DND-41 (cell line): Measurements from ENCODE around the gene KPTN.

Experiments used
- EZH2 ChIP-seq: IDR thresholded peaks from 3 replicates; pipeline ENCODE4 v1.6.1; 2012; ENCODE audit warnings: borderline replicate concordance, low read depth, mild to moderate bottlenecking, moderate library complexity, low read length, inconsistent platforms; ENCODE audit not compliant: severe bottlenecking
- TF ChIP-seq, protein P1 (sequence below): IDR thresholded peaks from 2 replicates; pipeline ENCODE4 v1.5.1; 2012; ENCODE audit warnings: borderline replicate concordance, low read length, moderate library complexity, mild to moderate bottlenecking; ENCODE audit not compliant: poor library complexity, severe bottlenecking; ENCODE audit errors: extremely low read depth

DNA sequence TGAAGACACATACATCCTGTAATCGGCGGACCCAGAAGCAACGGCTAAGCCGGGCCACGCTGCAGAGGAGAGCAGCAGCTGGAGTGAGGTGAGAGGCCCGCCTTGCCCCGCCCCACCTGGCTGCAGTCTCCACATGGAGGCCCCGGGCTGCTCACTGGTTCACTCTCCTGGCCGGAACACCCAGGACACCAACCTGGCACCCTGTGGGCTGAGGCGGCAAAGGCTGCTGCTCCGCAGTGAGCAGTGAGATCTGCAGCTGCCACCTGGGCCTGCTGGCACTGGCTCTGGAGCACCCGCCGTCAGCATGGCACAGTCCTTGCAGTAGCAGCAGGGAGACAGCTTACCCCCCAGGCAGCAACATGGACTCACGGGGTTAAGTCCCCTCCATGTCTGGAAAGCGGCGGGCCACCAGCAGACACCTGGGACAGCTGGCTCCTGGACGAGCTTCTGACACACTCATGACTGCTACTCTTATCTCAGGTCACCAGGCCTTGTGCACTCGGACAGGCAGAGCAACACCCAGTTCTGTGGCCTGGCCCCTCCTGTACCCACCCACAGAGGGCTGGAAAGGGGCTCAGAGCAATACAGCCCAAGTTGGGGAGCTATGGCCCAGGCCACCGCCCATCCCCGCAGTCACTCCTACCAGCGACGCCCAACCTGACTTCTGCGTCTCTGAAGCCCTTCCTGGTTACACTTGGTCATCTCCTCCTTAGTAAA, 13.2 kb upstream of the KPTN start:
- TF ChIP-seq, protein P1, sequence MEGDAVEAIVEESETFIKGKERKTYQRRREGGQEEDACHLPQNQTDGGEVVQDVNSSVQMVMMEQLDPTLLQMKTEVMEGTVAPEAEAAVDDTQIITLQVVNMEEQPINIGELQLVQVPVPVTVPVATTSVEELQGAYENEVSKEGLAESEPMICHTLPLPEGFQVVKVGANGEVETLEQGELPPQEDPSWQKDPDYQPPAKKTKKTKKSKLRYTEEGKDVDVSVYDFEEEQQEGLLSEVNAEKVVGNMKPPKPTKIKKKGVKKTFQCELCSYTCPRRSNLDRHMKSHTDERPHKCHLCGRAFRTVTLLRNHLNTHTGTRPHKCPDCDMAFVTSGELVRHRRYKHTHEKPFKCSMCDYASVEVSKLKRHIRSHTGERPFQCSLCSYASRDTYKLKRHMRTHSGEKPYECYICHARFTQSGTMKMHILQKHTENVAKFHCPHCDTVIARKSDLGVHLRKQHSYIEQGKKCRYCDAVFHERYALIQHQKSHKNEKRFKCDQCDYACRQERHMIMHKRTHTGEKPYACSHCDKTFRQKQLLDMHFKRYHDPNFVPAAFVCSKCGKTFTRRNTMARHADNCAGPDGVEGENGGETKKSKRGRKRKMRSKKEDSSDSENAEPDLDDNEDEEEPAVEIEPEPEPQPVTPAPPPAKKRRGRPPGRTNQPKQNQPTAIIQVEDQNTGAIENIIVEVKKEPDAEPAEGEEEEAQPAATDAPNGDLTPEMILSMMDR = no peak
- no peak for TF ChIP-seq EZH2
